ENCODE measurements around the gene TAGLN.

- no peak for TF ChIP-seq CTCF (IDR thresholded peaks at IDR 0.05; ENCODE audit: low read length)
- no peak for TF ChIP-seq EZH2phosphoT487 (IDR thresholded peaks at IDR 0.05; ENCODE audit: low read length)
- TF ChIP-seq EZH2 (optimal IDR thresholded peaks at IDR 0.05; ENCODE audit: low read depth, low read length): no peak
Measured at GRCh38 chr11:117198613-117199012, 557 bp upstream of the TAGLN start.

Data from MM.1S (cell line).